HG03520 (cell line): ENCODE results near the gene ZNF8.
"Not testable (repeated sequence)": the region's sequence is repeated elsewhere in the genome, so short reads cannot be mapped to it uniquely, and the experiment has no call there.

Experiments used
- ATAC-seq: cut with Tn5 transposase; IDR thresholded peaks from one replicate; pipeline ENCODE4 v1.9.1; 2021; ENCODE audit warnings: mild to moderate bottlenecking, moderate library complexity; ENCODE audit not compliant: unreplicated experiment

Gene ZNF8

DNA sequence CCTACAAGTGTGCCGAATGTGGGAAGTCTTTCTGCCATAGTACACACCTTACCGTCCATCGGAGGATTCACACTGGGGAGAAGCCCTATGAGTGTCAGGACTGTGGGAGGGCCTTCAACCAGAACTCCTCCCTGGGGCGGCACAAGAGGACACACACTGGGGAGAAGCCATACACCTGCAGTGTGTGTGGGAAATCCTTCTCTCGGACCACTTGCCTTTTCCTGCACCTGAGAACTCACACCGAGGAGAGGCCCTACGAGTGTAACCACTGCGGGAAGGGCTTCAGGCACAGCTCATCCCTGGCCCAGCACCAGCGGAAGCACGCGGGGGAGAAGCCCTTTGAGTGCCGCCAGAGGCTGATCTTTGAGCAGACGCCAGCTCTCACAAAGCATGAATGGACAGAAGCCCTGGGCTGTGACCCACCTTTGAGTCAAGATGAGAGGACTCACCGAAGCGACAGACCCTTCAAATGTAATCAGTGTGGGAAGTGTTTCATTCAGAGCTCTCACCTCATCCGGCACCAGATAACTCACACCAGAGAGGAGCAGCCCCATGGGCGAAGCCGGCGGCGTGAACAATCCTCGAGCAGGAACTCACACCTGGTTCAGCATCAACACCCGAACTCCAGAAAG, 16.1 kb downstream of the ZNF8 start:
- ATAC-seq = no peak

DNA sequence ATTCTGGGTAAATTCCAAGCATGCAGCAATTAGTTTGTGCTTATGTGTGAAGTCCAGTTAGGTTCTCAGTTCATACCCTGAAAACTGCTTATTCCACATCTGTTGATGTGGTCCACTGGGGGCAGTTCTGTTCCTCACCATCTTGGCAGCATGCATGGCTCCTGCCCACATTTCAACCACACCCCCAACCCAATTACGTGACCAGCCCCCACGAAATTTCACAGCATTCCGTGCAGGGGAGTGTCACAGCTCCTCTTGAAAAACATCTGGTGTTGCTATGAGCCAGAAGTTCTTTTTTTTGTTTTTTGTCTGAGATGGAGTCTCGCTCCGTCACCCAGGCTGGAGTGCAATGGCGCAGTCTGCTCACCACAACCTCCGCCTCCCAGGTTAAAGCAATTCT, 17.3 kb downstream of the ZNF8 start:
- no peak for ATAC-seq

DNA sequence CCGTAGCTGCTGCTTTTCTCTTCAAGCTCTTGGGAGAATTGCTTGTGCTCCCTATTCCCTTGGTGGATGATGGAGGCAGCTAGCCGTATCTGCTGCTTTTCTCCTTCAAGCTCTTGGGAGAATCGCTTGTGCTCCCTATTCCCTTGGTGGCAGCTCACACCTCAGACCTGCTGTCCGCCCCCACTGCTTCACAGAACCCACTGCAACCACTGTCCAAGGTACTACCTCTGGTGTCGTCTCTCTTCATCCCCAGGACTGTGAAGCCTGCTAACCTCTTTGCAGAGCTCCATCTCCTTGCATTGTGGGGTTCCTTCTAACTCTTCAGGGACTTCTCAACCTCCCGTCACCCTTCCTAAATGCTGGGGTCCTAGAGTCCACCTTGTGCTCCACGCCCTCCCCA, 21.9 kb downstream of the ZNF8 start:
- ATAC-seq = no peak

DNA sequence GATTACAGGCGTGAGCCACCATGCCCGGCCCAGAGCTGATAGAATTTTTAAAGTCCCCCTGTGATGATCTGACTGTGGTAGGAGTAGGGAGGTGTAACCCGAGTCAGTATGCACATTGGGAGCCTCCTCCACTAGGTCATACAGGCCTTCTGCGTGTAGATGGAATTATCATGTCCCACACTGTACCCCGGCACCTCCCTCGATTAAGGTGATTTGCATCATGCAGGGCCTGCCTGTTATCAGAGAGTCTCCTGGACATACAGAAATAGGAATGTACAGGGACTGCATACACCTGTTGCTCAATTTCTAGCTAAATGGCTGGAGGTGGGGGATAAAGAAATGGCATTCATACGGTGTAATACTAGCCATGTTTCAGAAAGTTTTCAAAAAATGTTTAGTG, 25.5 kb downstream of the ZNF8 start:
- no peak for ATAC-seq

DNA sequence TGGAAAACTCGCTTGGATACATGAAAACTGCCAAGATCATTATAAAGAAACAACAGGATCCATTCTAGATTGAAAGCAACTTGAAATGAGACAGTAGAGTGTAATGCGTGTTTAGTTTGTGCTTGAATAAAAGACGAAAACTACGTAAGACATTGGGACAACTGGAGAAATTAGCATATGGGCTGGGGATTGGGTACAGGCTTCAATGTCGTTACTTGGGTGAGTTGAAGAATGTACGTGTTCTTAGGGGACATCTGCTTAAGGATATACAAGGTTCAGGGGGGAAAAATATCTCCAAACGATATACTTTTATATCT, 26.0 kb downstream of the ZNF8 start:
- ATAC-seq = no peak

- peak; percentile 93 for ATAC-seq
These were observed 26.5 kb downstream of the ZNF8 start, which contains the start of gene ERVK3-1 for GRCh38 chr19:58305065-58305931. TSS of gene ERVK3-1 (plus strand) at chr19:58305377. CDS start at chr19:58312169, 6,792 bp downstream.

DNA sequence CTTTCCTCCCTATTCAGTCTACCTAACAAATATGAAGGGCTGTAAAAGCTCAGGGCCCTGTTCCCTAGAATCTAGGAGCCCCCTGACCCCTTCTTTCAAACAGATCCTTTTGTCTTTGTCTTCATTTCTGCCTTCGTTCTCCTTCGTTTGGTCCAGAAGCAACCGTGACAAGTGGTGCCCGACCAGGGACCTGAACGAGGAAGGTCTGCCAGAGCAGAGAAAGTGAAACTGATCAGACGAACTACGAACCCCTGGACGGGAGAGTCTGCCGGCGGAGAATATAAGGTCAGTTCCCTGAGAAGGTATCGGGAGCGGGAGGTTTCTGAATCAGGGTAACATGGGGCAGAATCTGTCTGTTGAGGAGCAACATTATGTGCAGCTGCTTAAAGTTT, 27.2 kb downstream of the ZNF8 start:
- no peak for ATAC-seq

DNA sequence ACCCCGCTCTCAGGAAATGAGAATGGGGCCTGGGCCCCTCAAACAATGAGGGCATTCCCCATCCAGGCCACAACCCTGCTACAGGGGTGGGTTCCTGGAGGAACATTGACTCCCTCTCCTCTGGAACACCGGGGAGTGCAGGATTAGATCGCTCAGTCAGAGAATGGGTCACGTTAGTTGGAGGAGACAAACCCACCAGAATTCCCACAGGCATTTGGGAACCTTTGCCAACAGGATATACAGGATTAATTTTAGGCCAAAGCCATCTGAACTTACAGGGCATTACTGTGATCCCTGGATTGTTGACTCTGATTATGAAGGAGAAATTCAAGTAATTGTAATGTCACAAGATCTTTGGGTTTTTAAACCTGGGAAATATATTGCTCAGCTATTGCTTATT, 29.0 kb downstream of the ZNF8 start:
- no peak for ATAC-seq

GRCh38 chr19:58310685-58311084, 31.9 kb downstream of the ZNF8 start:
- not testable (repeated sequence) for ATAC-seq

DNA sequence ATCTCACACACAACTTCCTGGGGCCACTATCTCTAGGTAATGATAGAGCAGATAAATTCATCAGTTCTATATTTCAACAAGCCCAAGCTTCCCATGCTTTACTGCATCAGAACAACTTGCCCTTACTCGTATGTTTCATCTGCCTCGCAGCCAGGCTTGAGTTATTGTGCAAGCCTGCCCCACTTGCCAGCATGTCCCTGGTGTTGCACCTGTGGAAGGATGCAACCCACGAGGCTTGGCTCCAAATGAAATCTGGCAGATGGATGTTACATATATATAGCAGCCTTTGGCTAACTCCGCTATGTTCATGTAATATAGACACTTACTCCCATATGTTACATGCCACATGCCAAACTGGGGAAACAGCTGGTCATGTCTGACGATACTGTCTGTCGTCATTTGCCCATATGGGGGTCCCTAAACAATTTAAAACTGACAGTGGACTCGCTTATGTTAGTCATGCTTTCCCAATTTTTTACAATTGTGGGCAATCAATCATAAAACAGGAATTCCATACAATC, 32.6 kb downstream of the ZNF8 start:
- ATAC-seq = no peak

GRCh38 chr19:58315580-58315979, 36.8 kb downstream of the ZNF8 start:
- no peak for ATAC-seq

DNA sequence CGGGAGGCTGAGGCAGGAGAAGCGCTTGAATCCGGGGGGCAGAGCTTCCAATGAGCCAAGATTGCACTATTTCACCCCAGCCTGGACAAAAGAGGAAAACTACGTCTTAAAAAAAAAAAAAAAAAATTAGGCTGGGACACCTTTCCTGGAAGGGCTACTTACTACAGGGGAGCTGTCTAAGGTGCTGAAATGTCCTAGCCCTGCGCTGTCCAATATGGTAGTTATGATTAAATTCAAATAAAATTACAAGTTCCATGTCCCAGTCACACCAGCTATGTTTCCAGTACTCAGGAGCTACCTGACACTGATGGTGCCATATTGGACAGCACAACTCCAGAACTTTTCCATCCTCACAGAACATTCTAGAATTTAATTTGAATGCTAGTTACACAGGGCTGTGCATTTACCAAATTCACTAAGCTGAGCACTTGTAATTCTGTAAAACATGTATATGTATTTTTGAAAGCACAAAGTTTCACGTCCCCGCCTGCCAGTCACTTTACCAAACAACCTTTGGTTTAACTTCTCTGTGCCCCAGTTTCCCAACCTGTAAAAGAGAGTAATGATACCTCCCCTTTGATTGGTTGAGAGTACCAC, 38.8 kb downstream of the ZNF8 start:
- no peak for ATAC-seq

- ATAC-seq = no peak
These were observed 39.5 kb downstream of the ZNF8 start for GRCh38 chr19:58318297-58318696.

- ATAC-seq = no peak
These were observed 40.5 kb downstream of the ZNF8 start for GRCh38 chr19:58319241-58319640.

DNA sequence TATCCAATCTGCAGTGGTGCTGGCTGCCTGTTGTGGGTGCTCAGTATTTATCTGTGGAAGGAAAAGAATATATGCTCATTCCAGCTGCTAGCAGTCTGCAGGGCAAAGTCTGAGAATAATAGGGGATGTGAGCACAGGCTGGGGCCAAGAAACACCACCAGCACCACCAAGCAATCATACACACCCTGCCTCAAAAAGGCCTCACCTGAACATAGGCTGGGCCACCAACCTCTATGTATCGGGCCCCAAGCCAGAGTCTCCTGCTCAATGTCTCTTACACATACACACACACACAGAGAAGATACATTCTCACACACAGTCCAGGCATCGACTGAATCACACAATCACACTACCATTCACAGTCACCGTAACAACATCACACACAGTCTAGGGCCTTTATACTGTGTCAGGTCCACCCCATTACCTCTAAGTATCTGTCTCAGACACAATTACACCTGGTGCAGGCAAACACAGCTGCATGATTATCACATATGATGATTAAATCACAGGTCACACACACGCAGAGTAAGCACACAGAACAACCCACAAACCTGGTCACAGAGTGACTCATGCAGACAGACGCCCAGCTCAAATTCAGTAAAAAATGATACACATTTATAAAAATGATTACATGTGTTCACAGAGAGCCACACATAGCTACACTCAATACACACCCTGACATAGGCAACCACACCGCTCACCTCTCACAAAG, 46.7 kb downstream of the ZNF8 start:
- no peak for ATAC-seq

DNA sequence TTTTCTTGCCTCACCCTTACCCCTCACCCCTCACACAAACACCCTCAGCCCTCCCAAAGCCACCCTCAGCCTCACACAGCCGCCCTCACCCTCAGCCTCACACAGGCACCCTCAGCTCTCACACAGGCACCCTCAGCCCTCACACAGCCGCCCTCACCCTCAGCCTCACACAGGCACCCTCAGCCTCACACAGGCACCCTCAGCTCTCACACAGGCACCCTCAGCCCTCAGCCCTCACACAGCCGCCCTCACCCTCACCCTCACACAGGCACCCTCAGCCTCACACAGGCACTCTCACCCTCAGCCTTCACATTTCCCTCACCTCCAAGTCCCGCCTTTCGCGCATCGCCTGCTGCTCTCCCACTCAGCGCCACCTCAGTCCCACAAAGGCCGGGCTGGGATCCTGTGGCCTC, 47.8 kb downstream of the ZNF8 start:
- no peak for ATAC-seq

DNA sequence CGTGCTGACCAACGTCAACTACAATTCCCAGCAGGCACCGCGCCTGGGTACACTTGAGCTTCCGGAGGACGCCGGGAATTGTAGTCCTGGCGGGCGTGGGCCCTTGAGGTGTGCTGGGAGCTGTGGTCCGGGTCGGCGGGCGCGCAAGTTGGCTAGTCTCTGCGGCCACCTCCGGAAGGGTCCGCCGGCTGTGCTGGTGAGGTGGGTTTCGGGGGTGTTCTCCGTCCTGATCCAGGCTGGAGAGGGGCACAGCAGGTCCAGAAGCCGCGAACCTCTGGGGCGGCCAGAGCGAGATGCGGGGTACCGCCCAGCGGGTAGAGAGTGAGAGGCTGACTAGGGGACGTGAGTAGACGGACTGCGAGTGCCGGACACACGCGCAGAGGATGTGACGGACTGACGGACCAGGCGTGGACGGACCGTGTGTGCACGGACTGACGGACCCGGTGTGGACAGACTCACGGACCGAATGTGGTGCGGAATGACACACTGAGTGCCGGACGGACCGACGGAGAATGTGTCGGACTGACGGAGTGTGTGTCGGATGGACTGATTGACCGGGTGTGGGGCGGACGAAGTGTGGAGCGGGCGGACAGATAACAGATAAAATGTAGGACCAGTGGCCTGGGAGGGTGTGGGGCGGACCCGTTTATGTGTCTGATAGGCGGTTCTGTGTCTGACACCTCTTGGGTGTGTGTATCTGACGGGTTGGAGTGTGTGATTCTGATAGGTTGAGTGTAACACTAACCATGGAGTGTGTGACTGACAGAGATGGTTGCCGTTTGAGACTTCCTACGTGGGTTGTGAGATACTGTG, 48.4 kb downstream of the ZNF8 start, which contains the start of gene ZSCAN22:
TSS of gene ZSCAN22 (plus strand) at position 81 of the 813 bp plus-strand sequence. CDS start 7,809 bp downstream, outside the sequence.
- peak; percentile 79 for ATAC-seq

GRCh38 chr19:58328999-58329398, 50.2 kb downstream of the ZNF8 start:
- no peak for ATAC-seq

- no peak for ATAC-seq
These were observed 51.7 kb downstream of the ZNF8 start for GRCh38 chr19:58330458-58330857.

DNA sequence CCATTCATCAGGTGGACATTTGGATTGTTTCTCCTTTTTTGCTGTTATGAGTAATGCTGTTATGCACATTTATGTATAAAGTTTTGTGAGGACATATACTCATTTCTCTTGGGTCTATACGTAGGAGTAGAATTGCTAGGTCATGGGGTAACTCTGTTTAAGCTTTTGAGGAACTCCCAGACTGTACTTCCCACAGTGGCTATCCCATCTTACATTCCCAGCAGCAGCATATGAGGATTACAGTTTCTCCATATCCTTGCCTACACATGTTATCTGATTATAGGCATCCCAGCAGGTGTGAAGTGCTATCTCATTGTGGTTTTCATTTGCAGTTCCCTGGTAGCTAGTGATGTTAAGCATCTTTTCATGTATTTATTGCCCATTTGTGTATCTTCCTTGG, 53.9 kb downstream of the ZNF8 start:
- ATAC-seq = no peak
